Thymus (tissue), 11 donors: Measurements from ENCODE around the gene ENOSF1. TPM values are rescaled to one million over a fixed set of nuclear protein-coding genes. Genes with fewer than 3 reads are reported as not detected.

Source experiments
- DNase-seq, 9 donors: peaks; one replicate each; pipeline ENCODE4 v3.0.0-alpha.2; 2013; ENCODE audit warnings: low spot score in 9 of 9, low read depth in 6 of 9, missing footprints in 1 of 9
- H3K27ac ChIP-seq, 2 donors: one replicate each; pipeline ENCODE4 v1.5.1; 2013; ENCODE audit warnings: control low read depth in 1 of 2, low read depth in 1 of 2, low read length in 1 of 2, mild to moderate bottlenecking in 1 of 2, moderate library complexity in 1 of 2
- H3K27me3 ChIP-seq, 2 donors: one replicate each; pipeline ENCODE4 v1.5.1; 2013; ENCODE audit warnings: low read length in 1 of 2; ENCODE audit not compliant: control insufficient read depth in 2 of 2, insufficient read depth in 1 of 2
- H3K36me3 ChIP-seq, 2 donors: one replicate each; pipeline ENCODE4 v1.5.1; 2013; ENCODE audit warnings: low read length in 1 of 2, mild to moderate bottlenecking in 1 of 2, moderate library complexity in 1 of 2; ENCODE audit not compliant: control insufficient read depth in 2 of 2, insufficient read depth in 2 of 2
- H3K4me1 ChIP-seq, 2 donors: one replicate each; pipeline ENCODE4 v1.5.1; 2013; ENCODE audit warnings: low read length in 2 of 2; ENCODE audit not compliant: control insufficient read depth in 2 of 2, insufficient read depth in 2 of 2
- H3K4me3 ChIP-seq, 2 donors: one replicate each; pipeline ENCODE4 v1.5.1; 2013; ENCODE audit warnings: low read length in 2 of 2, control low read depth in 1 of 2, mild to moderate bottlenecking in 1 of 2
- H3K9me3 ChIP-seq, 2 donors: one replicate each; pipeline ENCODE4 v1.5.1; 2013; ENCODE audit warnings: low read length in 1 of 2, mild to moderate bottlenecking in 1 of 2; ENCODE audit not compliant: control insufficient read depth in 2 of 2, insufficient read depth in 1 of 2
- WGBS: extraction: QIAGEN DNeasy Blood & Tissue Kit; methylation state at CpG from one replicate; pipeline ENCODE4 v1.1.7; 2013; 5-methylcytosine and 5-hydroxymethylcytosine counted together
- polyA plus RNA-seq: library from polyadenylated mRNA; stranded (reverse); fragments of 200-250 nt; gene quantifications from one replicate; pipeline ENCODE4 v1.2.3, GENCODE V29; 2013
- total RNA-seq: library from RNA; stranded (reverse); fragments of 120-200 nt; gene quantifications from one replicate; pipeline ENCODE4 v1.2.4, GENCODE V29; 2013
- donor health status: healthy.

The ENOSF1 gene
- total and polyA plus RNA-seq, 2 donors = 31.0 to 83.1 TPM

- H3K27ac ChIP-seq = peak overlapping the region; percentile 58 to 90
- DNase-seq = peak; percentile 50 to 93 (median 73)
- H3K27me3 ChIP-seq = no peaks in the 10 kb centered on the region
- peaks cover 0 to 1% of the 10 kb centered on the region in 2 donors for H3K9me3 ChIP-seq
- peaks cover 24 to 26% of the 10 kb centered on the region in 2 donors for H3K4me1 ChIP-seq
- WGBS = 21% methylated on average over 5 of the region's 5 CpGs
- no peak overlapping the region for H3K4me3 ChIP-seq
- peaks cover 43 to 58% of the 10 kb centered on the region in 2 donors for H3K36me3 ChIP-seq
These were observed 30.4 kb downstream of the ENOSF1 start for GRCh38 chr18:681985-682384.

GRCh38 chr18:680392-680791, 32.0 kb downstream of the ENOSF1 start:
- 96% methylated on average over 4 of the region's 4 CpGs for WGBS
- Histone ChIP-seq H3K27ac (no peak overlapping the region), H3K27me3 (no peaks in the 10 kb centered on the region), H3K4me3 (no peak overlapping the region), H3K9me3 (peaks cover 0 to 1% of the 10 kb centered on the region in 2 donors), H3K4me1 (peaks cover 24% of the 10 kb centered on the region in 2 donors), H3K36me3 (peaks cover 44 to 62% of the 10 kb centered on the region in 2 donors)
- DNase-seq = no peak

- H3K4me1 ChIP-seq = peaks cover 24% of the 10 kb centered on the region in 2 donors
- no peak for DNase-seq
- no peak overlapping the region for H3K4me3 ChIP-seq
- peaks cover 0 to 1% of the 10 kb centered on the region in 2 donors for H3K9me3 ChIP-seq
- 98% methylated on average over 4 of the region's 4 CpGs for WGBS
- peaks cover 48 to 71% of the 10 kb centered on the region in 2 donors for H3K36me3 ChIP-seq
- H3K27me3 ChIP-seq = no peaks in the 10 kb centered on the region
- no peak overlapping the region for H3K27ac ChIP-seq
These were observed 32.9 kb downstream of the ENOSF1 start for GRCh38 chr18:679516-679915.

- 98% methylated on average over 15 of the region's 15 CpGs for WGBS
- H3K27me3 ChIP-seq = no peaks in the 10 kb centered on the region
- no peak for DNase-seq
- no peak overlapping the region for H3K27ac ChIP-seq
- H3K36me3 ChIP-seq = peaks cover 43 to 77% of the 10 kb centered on the region in 2 donors
- H3K4me1 ChIP-seq = peaks cover 23 to 24% of the 10 kb centered on the region in 2 donors
- no peak overlapping the region for H3K4me3 ChIP-seq
- peaks cover 0 to 1% of the 10 kb centered on the region in 2 donors for H3K9me3 ChIP-seq
These were observed 33.8 kb downstream of the ENOSF1 start for GRCh38 chr18:678482-679182.

GRCh38 chr18:677951-678381, 34.5 kb downstream of the ENOSF1 start:
- Histone ChIP-seq H3K27ac (no peak overlapping the region), H3K27me3 (no peaks in the 10 kb centered on the region), H3K36me3 (peaks cover 44 to 77% of the 10 kb centered on the region in 2 donors), H3K4me1 (peaks cover 16 to 18% of the 10 kb centered on the region in 2 donors), H3K9me3 (peaks cover 0 to 1% of the 10 kb centered on the region in 2 donors), H3K4me3 (no peak overlapping the region)
- DNase-seq = no peak
- WGBS = 97% methylated on average over 14 of the region's 14 CpGs

GRCh38 chr18:677145-677544, 35.3 kb downstream of the ENOSF1 start:
- Histone ChIP-seq H3K36me3 (peaks cover 52 to 81% of the 10 kb centered on the region in 2 donors), H3K4me1 (peaks cover 11 to 13% of the 10 kb centered on the region in 2 donors), H3K9me3 (peaks cover 0 to 1% of the 10 kb centered on the region in 2 donors), H3K27me3 (no peaks in the 10 kb centered on the region), H3K4me3 (no peak overlapping the region), H3K27ac (no peak overlapping the region)
- no peak for DNase-seq
- WGBS = 57% methylated on average over 4 of the region's 4 CpGs

- 98% methylated on average over 3 of the region's 3 CpGs for WGBS
- Histone ChIP-seq H3K4me1 (peaks cover 8% of the 10 kb centered on the region in 2 donors), H3K27me3 (no peaks in the 10 kb centered on the region), H3K36me3 (peaks cover 53 to 81% of the 10 kb centered on the region in 2 donors), H3K4me3 (no peak overlapping the region), H3K9me3 (peaks cover 0 to 1% of the 10 kb centered on the region in 2 donors), H3K27ac (no peak overlapping the region)
- DNase-seq = no peak
These were observed 35.7 kb downstream of the ENOSF1 start for GRCh38 chr18:676736-677135.

GRCh38 chr18:676069-676468, 36.4 kb downstream of the ENOSF1 start:
- no peak overlapping the region for H3K27ac ChIP-seq
- peaks cover 0 to 1% of the 10 kb centered on the region in 2 donors for H3K9me3 ChIP-seq
- no peak for DNase-seq
- no peak overlapping the region for H3K4me3 ChIP-seq
- peaks cover 1 to 2% of the 10 kb centered on the region in 2 donors for H3K4me1 ChIP-seq
- peaks cover 54 to 79% of the 10 kb centered on the region in 2 donors for H3K36me3 ChIP-seq
- 95% methylated on average over 5 of the region's 5 CpGs for WGBS
- H3K27me3 ChIP-seq = no peaks in the 10 kb centered on the region

- Histone ChIP-seq H3K27ac (no peak overlapping the region), H3K4me3 (no peak overlapping the region), H3K36me3 (peaks cover 57 to 84% of the 10 kb centered on the region in 2 donors), H3K9me3 (peaks cover 0 to 1% of the 10 kb centered on the region in 2 donors), H3K27me3 (no peaks in the 10 kb centered on the region), H3K4me1 (no peaks in the 10 kb centered on the region)
- DNase-seq = no peak
- 97% methylated on average over 7 of the region's 7 CpGs for WGBS
These were observed 37.1 kb downstream of the ENOSF1 start for GRCh38 chr18:675307-675706.
